Fibroblast of gingiva (primary cell): ENCODE measurements around the gene C4orf50.

Experiments used
- DNase-seq: peaks from one replicate; pipeline ENCODE4 v3.0.0-alpha.2; 2011; ENCODE audit warnings: low read depth

The C4orf50 gene

DNA sequence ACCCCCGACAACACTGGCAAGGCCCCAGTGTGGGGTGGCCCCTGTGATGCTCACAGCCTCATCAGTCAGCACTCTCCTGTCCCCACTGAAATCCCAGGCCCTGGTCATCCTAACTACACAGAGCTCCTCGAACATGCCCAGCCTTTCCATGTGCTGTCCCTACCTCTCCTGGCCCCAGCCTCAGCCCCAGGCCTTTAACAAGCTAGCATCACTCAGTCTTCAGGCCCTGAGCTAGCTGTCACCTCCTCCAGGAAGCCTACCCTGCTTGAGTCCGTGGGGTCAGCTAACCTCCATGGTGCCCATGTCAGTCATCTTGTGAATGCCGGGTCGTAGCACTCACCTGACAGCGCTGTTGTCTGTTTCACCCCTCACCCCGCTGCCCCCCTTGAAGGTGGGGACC, 25.6 kb upstream of the C4orf50 start:
- no peak for DNase-seq

DNA sequence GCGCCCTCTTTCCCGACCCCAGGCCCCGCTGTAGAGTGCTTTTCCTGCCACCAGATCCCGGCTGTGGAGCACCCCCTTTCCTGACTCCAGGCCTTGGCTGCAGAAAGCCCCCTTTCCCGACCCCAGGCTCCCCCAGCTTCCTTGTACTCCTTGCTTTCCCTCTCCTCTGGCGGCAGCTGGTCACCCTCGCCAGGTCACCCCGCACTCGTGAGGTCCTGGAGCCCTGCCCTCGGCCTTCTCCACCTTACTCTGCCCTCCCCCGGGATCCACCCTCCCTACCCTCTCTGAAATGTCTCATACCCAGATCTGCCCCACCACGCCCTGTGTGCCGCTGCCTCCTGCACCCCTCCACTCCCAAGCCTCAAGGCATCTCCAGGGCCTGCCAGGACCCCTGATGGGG, 25.0 kb upstream of the C4orf50 start:
- DNase-seq: no peak

DNA sequence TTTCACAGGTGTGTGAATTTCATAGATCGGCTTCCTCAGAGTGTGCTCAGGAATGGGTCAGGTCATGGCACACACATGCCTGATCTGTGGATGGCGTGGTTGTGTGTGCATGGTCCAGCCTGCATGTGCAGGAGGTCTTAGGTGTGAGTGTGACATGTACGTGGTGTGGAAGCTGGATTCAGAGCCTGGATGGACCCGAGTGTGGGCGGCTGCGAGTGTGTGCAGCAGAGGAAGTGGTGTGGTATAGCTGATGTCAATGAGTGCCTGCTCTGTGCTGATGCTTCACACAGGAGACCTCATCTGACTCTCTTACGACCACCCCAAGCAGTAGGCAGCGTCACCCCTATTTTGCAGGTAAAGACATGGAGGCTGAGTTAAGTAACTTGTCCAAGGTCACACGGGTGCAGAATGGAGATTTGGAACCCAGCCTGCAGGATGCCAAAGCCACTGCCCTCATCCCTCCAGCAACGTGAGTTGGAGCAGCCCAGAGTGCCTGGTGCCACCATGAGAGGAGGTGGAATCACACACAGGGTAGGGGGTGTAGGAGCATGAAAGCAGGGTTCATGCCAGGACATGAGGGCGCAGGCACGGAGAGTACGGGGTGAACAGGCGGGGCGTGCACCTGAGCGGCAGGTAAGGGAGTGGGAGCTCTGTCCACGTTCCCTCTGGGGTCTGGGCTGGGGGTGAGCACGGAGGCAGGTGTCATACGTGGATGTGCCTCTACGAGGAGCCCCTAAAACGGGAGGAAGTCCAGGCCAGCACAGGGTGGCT, 24.2 kb upstream of the C4orf50 start:
- DNase-seq: no peak

DNA sequence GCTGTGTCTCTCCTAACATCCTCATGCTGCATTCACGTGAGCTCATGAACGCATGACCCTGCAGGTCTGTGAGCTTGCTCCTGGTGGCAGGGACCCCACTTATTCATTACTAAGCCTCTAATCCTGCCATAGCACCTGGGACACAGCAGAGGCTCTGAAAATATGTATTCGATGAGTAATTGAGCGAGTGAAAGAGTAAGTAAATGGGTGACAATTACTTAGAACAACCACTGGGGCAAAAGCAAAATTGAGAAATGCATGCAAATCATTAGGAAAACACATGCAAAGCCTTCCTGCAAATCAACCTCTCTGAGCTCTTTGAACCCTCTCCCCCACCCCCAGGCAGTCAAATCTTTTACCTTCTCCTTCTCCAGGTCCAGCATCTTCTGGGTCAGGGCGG, 23.6 kb upstream of the C4orf50 start:
- no peak for DNase-seq

DNA sequence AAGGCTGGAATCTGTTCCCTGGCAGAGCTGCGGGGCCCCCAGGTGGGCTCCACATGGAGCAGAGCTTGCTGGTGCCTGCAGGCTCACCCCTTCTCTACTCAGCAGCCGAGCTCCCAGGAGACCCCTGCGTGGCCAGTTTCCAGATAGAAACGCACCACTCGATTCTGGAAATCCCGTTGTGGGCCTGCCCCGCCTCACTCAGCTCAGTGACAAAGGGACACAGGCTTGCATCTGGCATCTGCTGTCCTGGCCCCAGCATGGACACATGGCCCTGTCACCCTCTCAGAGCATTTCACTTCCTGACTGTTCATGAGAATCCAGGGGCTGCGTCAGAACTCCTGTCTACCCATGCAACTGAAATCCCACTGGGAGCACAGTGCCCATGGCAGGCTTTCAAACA, 20.5 kb upstream of the C4orf50 start:
- no peak for DNase-seq

DNA sequence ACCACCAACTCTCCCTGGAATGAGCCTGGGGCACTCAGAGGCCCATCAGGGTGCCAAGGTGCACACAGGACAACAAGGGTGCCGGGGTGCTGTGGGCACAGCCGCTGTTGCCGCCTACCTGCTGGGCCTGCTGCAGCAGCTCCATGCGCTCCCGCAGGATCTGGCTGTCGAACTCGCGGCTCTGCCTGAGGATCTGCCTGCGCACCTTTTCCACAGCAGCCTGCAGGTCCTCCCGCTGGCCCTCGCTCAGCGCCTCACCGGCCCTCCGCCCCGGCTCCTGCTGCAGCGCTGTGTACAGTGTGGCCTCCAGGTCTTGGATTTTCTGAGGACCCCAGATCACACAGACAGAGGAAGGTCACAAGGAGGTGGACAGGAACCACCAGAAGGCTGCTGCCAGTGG, 17.6 kb upstream of the C4orf50 start:
- no peak for DNase-seq

DNA sequence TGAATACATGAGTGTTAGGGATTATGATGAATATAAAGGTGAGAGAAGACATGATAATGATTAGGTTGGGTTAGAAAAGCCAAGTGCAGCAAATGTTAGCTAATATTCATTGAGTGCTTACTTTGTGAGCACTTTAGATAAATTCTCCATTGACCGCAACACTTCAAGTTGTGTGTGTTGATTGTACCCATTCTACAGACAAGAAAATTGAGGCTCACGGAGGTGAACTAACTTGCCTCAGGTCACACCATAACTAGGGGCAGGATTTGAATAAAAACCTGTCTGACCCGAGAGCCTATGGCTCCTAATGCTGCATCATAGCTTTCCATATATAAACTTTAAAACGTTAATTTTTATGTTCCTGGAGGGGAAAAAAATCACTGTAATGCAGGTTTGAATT, 15.2 kb upstream of the C4orf50 start:
- DNase-seq: no peak

DNA sequence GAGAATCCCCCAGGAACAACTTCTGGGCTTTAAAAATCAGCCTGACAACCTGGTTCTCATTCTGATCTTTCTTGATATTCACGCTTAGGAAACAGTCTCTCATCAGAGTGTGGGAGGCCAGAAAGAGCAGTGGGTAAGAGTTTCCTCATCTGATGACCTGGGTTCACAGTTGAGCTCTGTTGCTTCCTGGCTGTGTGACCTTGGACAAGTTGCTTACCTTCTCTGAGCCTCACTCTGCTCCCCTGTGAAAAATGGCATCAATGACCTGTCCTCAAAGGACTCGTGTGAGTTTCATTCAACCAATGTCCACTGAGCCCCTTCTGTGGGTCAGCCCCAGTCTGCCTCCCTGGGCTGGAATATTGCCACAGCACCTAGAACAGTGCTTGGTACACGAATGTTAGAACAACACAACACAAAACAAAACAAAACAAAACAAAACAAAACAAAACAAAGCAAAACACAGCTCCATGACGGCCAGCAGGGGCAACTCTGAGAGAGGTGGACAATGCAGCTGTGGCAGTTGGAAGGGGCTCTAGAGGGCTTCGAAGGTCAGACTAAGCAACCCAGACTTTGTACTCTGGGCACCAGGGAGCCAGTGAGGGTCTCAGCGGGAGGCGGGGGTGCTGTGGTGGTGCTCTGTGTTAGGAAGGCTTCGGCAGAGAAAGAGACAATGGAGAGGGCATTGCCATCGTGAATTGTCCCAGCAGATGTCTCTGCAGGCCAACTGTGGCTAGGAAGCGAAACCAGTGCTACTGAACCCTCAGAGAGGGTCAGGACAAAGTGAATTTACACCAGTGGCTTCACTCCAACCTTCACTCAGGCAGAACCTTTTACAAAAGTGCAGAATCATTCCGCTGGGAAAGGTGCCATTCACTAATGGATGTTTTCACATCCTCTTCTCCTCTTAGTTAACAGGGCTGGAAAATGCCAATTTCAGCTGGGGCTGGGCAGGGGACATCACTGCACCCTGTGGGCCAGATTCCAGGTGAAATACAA, 14.3 kb upstream of the C4orf50 start:
- no peak for DNase-seq

DNA sequence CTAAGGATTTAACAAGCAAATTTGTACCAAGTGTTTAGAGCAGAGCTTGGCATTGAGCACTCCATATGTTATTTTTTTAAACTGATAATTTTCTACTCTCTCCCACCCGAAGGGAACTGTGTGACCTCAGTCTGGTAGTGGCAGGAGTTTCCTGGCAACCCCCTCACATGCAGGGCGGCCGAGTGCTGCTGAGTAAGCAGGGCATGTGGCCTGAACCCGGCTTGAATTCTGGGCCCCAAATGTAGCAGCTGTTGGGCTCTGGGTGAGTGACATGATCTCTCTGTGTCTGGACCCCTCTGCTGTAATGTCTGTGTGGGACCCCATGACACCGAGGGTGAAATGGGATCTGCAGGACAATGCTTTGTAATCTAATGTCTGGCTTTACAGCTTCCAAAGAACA, 13.6 kb upstream of the C4orf50 start:
- DNase-seq: no peak

DNA sequence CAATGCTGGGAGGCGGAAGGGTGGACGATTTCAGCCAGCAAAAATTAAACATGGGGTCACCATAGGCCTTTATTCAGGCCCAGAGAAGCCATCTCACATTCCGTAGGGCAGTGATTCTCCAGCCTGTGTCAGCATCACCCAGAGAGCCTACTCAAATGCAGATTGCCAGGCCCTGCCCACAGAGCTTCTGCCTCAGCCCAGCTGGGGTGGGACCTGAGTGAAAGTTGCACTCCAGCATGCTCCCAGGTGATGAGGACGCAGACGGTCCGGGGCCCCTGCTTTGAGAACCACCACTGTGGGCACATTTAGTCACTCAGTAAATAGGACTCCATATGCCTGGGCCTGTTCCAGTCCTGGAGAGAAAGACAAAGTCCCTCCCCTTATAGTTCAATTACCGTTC, 12.4 kb upstream of the C4orf50 start:
- DNase-seq: no peak

DNA sequence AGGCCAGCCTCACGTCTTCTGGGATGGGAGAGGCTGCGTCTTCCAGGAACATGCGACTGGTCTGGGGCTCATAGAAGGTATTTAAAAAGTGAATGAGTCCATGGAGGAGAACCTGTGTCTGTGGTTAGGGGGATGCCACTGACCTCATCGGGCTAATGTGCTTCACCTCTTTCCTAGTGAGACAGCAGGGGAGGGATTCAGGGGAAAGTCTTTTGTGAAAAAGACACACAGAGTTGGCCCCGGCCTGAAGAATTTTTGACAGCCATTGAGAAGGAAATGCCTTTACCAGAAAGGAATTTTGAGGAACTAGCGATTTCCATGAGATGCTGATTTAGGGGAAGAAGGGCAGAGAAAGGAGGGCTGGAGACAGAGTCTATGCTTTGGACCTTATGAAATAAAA, 11.0 kb upstream of the C4orf50 start:
- no peak for DNase-seq

DNA sequence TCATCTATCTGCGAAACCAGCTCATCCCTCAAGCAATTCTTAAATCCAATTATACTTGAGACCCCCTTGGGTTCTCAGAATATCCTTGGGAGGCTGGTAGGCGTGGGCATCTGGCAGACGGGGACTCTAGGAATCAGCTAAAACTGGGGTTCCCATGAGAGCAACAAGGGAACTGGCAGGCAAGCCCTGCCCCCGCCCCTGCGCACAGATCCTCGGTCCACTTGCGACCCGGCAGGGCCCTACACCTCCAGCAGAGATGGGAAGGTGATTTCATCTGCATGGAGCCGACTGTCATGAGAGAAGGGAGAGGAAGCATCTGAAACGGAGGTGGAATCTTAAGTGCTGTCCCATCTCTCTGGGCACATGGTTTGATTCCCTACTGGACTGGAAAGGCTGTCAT, 9.9 kb upstream of the C4orf50 start:
- no peak for DNase-seq

DNA sequence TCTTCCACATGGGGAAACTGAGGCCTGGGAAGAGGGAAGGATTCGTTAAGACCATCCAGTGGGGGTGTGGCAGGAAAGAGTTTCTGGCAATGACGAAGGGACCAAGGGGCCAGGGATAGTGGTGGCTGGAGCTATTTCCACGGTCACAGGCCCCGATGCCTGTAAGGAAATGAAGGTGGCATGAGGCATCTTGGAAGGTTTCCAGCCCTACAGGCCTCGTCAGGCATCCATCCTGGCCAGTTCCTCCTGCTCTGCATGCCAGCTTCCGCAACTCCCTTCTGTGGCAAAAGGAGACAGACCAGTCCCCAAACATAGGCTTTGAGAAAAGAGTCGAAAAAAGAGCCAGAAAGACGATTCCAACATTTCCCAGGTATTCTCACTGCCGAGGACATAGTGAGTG, 9.2 kb upstream of the C4orf50 start:
- no peak for DNase-seq

DNA sequence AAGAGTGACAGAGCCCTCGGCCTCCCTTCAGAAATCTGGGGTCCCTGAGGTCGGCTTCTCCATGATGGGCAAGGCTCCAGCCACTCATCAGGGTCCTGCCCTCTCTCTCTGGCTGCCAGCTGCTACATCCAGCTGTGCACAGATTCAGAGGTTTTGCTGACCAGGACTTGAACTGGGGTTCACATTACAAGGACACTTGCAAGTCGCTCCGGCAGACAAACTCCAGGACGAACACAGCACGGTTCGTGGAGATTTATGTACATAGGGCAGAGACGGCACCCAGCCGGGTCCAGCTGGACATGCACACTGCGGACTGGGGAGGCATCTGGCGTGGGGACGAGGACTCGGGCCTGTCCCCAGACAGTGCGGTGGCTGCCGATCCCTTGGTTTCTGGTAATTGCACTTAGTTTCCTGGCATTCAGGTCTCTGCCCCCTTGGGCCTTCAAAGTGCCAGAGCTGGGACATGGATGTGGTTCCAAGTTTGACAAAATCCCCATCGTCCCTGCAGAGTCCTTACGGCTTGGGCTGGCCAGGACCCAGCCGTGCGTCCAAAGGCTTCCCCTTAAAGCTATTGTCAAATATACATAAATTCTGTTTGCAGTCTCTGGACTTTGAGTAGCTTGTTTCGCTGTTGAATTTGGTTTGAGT, 6.2 kb upstream of the C4orf50 start:
- DNase-seq: no peak

DNA sequence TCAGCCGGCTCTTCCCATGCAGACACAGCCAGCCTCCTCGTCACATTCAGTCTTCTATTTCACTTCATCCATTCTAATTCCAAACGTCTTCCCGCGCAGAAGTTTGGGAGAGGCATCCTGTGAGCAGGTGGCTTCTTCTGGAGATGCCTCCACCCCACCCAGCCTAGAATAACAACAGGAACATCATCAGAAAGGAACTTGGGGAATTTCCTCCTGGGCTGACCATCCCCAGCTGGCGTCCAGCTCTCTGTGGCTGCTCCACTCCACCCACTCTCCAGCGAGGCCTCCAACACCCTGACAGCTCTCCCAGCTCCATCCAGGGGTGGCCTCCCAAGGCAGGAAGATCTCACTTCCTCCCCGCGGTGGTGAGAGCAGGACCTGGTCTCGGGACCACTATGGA, 5.5 kb upstream of the C4orf50 start:
- DNase-seq: no peak

DNA sequence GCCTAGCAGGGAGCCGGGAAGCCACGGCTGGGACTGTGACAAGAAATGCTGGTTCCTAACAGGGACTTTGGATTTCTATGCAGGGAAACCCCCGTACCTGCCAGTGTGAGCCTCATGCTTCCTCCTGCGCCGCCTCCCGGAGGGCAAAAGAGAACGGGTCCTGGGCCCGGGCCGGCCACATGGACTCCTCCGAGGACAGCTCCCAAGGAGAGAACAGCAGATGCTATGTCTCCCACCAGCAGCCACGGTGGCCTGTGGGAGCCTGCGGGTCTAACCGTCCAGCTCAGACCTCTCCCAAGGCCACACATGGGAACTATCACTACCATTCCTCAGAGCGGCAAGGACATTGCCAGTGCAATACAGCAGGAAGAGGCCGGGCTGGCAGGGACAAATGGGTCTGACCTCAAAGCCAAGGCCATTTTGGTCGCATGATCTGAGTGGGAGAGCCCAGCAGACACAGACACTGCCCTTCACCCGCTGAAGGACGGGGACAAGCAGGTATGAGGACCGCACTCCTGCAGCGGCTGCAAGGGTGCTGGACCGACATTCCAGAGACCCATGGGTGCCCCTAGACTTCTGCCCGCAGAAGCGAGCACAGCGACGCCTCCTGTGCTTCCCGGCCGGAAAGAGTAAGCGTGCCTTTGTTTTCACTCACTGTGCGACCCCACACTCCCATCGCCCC, 4.5 kb upstream of the C4orf50 start:
- no peak for DNase-seq

DNA sequence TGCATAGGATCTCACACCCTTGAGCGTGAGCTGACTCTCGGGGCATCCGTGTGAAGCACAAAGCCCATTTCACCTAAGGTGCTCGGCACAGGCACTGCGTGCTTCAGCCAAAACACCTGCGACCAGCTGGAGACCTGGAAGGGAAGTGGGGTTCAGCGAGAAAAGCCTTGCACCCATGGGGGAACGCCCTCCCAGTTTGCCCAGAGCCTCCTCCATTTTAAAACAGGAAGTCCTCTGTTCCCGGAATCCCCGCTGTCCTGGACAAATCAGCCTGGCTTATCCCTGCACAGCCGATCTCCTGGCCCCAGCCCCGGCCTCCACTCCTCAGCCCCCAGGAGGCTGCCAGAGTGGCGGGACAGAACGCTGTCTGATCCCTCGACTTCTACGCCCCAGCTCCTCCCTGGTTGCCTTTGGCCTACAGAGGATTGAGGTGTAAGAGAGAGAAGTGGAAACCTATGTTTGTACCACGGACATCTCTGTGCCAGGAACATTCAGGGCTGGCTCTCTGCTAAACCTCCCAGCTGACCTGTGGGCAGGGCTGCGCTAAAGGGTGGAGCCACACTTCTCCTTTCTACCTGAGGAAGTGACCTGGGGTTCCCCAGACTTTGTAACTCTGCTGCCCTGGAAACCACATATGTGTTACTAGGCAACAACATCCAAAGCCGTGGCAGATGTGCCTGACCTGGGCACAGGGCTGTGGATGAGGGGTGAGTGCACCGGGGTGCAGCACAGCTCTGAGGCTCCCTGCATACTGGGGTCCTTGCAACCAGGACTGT, 3.8 kb upstream of the C4orf50 start:
- DNase-seq: no peak

DNA sequence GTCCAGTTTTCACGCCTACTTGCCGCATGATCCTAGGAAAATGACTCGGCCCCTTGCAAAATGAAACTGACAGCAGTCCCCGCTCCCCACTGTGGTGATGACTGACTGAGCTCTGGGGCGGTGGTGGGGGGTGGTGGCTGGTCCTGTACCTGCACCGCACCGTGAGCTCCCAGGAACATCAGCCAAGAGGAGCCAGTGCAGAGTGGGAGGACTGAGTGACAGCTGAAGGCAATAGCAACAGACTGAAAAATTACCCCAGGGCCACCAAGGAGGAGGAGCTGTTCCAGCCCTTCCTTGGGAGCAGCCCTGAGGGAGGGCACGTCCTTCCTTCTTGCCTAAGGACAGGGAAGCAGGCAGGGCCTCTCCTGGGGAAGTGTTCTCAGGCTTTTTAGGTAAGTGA, 2.4 kb upstream of the C4orf50 start:
- DNase-seq: no peak

DNA sequence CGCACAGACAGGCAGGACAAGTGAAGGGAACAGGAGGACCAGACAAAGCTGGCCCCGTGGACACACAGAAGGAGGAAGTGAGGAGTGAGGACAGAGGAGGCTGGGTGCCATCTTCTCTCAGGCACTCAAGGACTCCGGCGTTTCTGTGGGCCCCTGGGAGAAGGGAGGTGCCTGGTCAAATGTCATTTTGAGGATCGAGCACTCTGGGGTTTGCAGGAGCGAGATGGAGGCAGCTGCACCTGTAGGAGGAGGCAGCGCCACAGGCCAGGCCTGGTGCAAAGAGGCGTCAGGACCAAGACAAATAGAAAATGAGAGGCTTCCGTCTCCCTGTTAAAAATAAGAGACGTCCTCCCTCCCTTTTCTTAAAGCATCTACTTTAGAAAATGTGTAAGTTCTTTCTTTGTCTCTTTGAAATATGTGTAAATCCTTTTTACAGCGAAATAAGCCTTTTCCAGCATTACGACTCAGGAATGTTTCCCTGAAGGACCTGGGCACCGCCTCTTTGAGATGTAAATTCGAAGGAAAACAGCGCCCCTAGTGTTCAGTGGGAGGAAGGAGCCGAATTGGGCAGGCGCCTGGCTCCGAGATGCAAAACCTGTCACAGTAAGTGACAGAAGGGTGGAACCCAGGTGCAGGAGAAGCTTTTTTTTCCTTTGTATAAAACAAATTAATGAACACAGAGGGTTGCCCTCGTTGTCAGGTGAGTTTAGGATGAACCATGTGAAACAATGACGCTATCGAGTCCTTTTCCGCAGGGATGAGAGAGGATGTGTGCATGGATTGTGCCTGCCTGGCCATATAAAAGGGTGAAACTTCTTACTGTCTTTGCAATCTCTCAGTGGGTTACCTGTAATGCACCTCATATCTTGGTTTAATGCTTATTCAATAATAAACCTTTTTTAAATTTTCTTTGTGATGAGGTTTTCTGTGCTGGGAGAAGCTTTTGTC, 1.4 kb upstream of the C4orf50 start:
- DNase-seq: no peak

DNA sequence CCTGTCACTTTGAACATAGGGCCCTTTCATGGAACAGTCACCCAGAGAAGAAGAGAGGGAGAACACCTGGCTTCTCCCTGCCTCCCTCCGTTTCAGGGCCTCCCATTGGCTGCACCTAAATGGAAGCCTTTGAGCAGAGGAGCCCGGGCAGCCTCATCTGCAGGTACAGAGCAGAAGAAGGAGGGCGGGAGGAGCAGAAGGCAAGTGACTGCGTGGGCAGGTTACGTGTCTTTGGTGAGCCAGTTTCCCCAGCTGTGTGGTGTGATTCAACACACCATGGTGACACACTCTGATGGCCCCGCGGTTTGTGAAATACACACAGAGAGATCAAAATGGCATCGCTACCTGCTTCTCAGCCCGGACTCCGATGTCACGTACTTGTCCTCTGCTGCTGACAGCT, 431 bp downstream of the C4orf50 start:
- no peak for DNase-seq
